Activated CD8-positive, alpha-beta T cell treated with anti-CD3 and anti-CD28 coated beads, Interleukin-2, amount 10 ng/mL, durations not matched to agents 7 days and 5 days (primary cell): ENCODE results near the gene CDC16. TPM values are rescaled to one million over a fixed set of nuclear protein-coding genes. Genes with fewer than 3 reads are reported as not detected.
A peak's percentile ranks its signal among the peaks of the same experiment; 100 is the strongest.

Source experiments
- ATAC-seq: fragments of 150-1000 bp; cut with Tn5 transposase; one replicate; pipeline ENCODE4 v1.10.0; 2021; ENCODE audit warnings: moderate library complexity
- CTCF ChIA-PET: fragments of 350-600 bp; sonication (Branson Sonifier 250); formaldehyde crosslinking; loops from one replicate; lab custom pipeline; 2021; ENCODE audit warnings: antibody characterized with exemption; lab: Charles Lee
- POLR2A ChIA-PET: fragments of 350-600 bp; sonication (Branson Sonifier 250); formaldehyde crosslinking; loops from one replicate; lab custom pipeline; 2021; ENCODE audit warnings: antibody characterized with exemption; lab: Charles Lee
- DNase-seq: peaks from one replicate; pipeline ENCODE4 v3.0.0-alpha.2; 2020
- H3K27ac Mint-ChIP-seq: one replicate; pipeline ENCODE4 v1.8.0; 2021; ENCODE audit warnings: mild to moderate bottlenecking, mixed read lengths
- H3K27me3 Mint-ChIP-seq: one replicate; pipeline ENCODE4 v1.8.0; 2021; ENCODE audit warnings: low read depth, mixed read lengths
- H3K36me3 Mint-ChIP-seq: one replicate; pipeline ENCODE4 v1.8.0; 2021; ENCODE audit warnings: low read depth, mixed read lengths
- H3K4me1 Mint-ChIP-seq: one replicate; pipeline ENCODE4 v1.8.0; 2021; ENCODE audit warnings: low read depth, mixed read lengths
- H3K4me3 Mint-ChIP-seq: one replicate; pipeline ENCODE4 v1.8.0; 2021; ENCODE audit warnings: mild to moderate bottlenecking, mixed read lengths
- H3K9me3 Mint-ChIP-seq: one replicate; pipeline ENCODE4 v1.8.0; 2022; ENCODE audit warnings: mixed read lengths; ENCODE audit not compliant: insufficient read depth
- microRNA-seq: library from miRNA; unstranded; fragments of <30 nt; microRNA quantifications from one replicate; pipeline ENCODE4 v1.2.0, GENCODE V29; 2022
- total RNA-seq, 2 experiments: library from RNA; stranded (reverse); gene quantifications; one replicate each; pipeline ENCODE4 v1.2.3, GENCODE V29; 2021

The CDC16 gene
- total RNA-seq, 2 experiments from 2014 or later, result 71.4 to 74.7 TPM

- Mint-ChIP-seq H3K9me3 (no peaks in the 10 kb centered on the region), H3K4me3 (no peak overlapping the region), H3K4me1 (peaks cover 51% of the 10 kb centered on the region), H3K36me3 (peaks cover 65% of the 10 kb centered on the region), H3K27ac (peak overlapping the region; percentile 47), H3K27me3 (no peaks in the 10 kb centered on the region)
- ATAC-seq (no peak), DNase-seq (no peak)
- CTCF ChIA-PET, result no interaction called here
- POLR2A ChIA-PET, result no interaction called here
These were observed 85.4 kb downstream of the CDC16 start for GRCh38 chr13:114320065-114320464.

DNA sequence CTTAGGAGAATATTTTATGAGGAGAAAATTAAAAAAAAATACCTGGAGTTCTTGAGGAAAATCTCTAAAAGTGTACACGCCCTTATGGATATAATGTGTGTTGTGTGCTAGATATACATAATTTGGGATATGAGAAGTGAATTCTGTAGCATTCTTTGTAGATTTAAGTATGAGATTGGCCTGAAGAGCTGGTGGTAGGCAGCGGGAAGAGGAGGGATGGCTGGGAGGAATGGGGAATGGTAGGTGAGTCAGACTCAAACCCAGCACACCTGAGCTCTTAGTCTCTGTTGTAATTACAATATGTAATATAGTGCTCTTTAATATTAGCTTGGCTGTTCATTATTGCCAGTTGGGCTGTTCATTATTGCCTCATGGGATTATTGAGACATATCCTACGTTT, 86.6 kb downstream of the CDC16 start:
- no peaks in the 10 kb centered on the region for H3K27me3 Mint-ChIP-seq
- CTCF ChIA-PET, result interaction anchor here (0.6 to 1.4 kb wide), 2 partner anchors 13 to 927 kb away, joined by 3 to 4 read pairs; no protein-coding TSS in a partner anchor
- no peak for DNase-seq

More for the DNA sequence above, 86.6 kb downstream of the CDC16 start:
- POLR2A ChIA-PET, result no interaction called here
- Mint-ChIP-seq H3K4me1 (peaks cover 52% of the 10 kb centered on the region), H3K4me3 (no peak overlapping the region), H3K36me3 (peaks cover 69% of the 10 kb centered on the region), H3K27ac (no peak overlapping the region), H3K9me3 (no peaks in the 10 kb centered on the region)
- no peak for ATAC-seq

Small RNAs within 50 kb of the gene (microRNA-seq; reads per million reads assigned to microRNA genes)
- gene MIR4502 (not detected), gene MIR548AR (1.7 reads per million)

Other genes with a start within 250 kb of the CDC16 start
- gene RASA3, start 102.3 kb upstream of the CDC16 start, total RNA-seq, result 10 to 100 TPM; 36.9 to 39.3 TPM
- gene CFAP97D2, start 55.6 kb upstream of the CDC16 start, total RNA-seq, result not detected
- 10 to 100 TPM; 53.3 to 58.8 TPM for gene UPF3A, start 46.7 kb downstream of the CDC16 start, total RNA-seq
- gene CHAMP1, start 79.6 kb downstream of the CDC16 start, total RNA-seq, result 10 to 100 TPM; 31.6 to 33.3 TPM